GM19467 (cell line): ENCODE data around the gene CHTOP.
"Not testable (repeated sequence)": the region's sequence is repeated elsewhere in the genome, so short reads cannot be mapped to it uniquely, and the experiment has no call there.

Experiments used
- ATAC-seq: cut with Tn5 transposase; IDR thresholded peaks from one replicate; pipeline ENCODE4 v1.9.1; 2021; ENCODE audit warnings: mild to moderate bottlenecking, moderate library complexity; ENCODE audit not compliant: unreplicated experiment

The CHTOP gene, protein sequence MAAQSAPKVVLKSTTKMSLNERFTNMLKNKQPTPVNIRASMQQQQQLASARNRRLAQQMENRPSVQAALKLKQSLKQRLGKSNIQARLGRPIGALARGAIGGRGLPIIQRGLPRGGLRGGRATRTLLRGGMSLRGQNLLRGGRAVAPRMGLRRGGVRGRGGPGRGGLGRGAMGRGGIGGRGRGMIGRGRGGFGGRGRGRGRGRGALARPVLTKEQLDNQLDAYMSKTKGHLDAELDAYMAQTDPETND

DNA sequence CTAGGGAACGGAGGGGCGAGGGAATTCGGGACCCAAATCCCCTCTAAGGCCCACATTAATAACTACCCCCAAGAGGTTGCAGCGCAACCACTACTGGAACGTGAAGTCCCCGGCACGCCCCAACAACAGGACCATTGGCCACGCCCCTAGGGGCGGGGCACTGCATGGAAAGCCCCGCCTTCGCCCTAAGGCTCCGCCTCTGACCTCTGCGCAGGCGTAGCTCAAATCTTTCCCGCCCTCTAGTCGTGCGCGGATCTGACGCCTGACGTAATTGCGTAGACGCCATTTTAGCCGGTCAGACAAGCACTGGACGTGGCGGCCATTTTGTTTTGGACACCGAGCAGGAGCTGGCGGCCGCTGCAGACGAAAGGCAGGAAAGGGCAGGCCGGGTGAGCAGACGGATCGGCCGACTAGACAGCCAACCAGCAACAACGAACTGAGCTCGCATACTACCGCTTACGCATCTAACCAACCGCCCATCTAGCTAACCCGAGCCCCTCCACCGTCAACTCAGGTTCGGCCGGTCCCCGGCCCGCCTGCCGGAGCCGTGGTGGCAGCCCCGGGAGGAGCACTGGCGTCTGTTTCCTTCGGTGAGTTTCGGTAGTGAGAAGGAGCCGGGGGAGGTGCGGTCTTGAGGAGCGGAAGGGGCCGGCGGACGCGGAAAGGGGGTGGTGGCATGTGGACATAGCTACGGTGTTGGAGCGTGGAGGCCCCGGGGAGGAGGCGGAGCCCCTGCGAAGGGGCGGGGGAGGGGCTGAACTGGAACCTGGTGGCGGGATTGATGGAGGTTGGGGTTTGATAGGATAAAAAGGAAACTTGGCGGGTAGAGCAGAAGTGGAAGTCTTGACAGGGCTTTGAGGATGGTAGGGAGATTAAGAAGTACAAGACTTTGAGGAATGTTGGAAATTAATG is at the start of gene CHTOP:
TSS of gene CHTOP (plus strand) at position 313 of the 912 bp plus-strand sequence. CDS start 2,523 bp downstream, outside the sequence.
- ATAC-seq = peak; percentile 80

DNA sequence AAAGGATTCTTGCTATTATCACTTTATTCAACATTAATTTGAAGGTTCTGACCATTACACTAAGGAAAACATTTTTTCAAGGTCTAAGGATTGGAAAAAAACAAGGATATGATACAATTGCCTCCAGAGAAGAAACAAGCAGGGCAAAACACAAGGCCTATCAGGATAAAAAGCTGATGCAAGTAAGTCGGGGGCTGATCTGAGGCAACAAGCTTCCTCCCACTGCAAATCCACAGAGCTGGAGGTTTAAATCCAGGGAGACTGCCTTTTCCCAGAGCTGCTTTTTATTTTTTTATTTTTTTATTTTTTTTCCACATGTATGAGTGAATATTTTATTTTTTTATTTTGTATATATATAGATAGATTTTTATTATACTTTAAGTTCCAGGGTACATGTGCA is 48.9 kb upstream of the CHTOP start:
- no peak for ATAC-seq

DNA sequence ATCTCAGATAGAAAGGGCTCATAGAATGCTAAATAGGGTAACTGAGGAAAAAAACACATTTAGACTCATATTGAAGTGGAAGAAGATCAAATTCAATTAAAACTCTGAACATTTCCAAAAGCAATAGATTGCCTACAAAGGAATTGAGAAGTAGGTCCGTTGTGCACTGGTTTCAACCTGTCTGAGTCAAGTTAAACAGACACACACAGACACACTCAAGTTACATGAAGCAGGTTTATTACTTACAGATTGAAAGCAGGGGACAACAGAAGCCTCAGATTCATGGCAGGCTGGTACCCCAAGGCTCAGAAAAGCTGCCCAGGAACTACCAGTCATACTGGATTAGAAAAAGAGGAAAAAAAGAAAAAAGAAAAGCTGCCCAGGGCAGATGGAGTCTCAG is 47.5 kb upstream of the CHTOP start:
- no peak for ATAC-seq

DNA sequence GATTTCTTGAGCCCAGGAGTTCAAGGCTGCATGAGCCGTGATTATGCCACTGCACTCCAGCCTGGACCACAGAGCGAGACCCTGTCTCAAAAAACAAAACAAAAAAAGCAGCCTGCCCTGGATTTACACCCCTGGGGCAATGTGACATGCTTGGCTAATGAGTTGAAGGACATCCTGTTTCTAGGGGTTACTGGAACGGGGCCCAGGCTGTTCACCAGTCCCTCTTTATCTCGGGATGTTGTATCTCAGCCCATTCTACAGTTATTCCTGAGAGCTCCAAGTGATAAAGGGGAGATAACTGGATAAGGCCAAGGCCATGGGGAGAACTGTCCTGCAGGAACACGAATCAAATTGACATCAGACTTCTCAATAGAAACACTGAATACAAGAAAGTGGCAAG is 46.6 kb upstream of the CHTOP start:
- ATAC-seq = no peak

DNA sequence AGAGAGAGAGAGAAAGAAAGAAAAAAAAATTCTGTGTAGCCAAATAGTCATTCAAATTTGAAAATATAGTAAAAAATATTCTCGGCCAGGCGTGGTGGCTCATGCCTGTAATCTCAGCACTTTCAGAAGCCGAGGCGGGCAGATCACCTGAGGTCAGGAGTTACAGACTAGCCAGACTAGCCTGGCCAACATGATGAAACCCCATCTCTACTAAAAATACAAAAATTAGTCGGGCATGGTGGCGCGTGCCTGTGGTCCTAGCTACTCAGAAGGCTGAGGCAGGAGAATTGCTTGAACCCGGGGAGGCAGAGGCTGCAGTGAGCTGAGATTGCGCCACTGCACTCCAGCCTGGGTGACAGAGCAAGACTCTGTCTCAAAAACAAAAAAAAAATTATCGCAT is 45.8 kb upstream of the CHTOP start:
- ATAC-seq = not testable (repeated sequence)

DNA sequence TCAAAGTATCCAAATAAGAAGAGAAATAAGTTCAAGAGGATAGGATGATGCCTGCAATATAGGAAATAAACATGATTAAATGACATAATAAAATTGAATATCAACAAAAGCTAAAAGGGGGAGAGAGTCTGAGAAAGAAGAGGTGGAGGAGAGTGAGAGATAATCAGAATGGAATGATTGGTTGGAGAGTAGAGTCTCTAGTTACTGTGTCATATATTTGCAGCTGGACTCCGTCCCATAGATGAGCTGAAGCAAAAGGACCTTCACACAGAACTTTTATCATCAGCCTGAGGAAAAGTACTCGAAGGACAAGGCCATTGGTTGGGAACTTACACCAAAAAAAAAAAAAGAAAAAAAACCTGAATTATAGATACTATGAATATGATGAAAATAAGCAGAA is 45.4 kb upstream of the CHTOP start:
- ATAC-seq = no peak

DNA sequence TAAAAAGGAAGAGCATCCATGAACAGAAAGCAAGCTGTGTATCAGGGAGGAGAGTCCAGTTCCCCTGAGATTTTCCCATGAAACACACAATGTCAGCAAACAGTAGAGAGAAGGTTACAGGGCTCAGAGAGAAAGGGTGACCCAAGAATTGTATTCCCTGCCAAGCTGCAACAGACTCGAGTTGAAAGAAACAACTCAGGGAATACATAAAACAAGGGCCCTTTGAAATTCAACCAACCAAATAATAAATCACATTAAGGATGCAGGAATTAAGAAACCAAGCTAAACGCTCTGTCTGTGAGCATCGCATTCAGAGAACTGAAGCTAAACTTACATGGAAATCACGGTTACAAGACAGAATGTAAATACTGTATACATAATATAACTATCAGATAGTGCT is 41.1 kb upstream of the CHTOP start:
- ATAC-seq = no peak

DNA sequence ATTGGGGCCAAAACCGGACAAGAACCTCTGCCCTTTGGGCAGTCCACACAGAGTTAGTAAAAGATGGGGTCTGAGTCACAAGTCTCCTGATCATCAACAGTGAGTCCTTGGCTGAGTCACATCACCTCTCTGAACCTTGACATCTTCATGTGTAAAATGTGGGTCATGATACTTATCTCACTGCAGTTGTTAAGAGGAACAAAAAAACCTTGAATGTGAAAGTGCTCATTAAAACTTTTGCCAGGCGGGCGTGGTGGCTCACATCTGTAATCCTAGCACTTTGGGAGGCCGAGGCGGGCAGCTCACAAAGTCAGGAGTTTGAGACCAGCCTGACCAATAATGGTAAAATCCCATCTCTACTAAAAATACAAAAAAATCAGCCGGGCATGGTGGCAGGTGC is 36.7 kb upstream of the CHTOP start:
- ATAC-seq = no peak

DNA sequence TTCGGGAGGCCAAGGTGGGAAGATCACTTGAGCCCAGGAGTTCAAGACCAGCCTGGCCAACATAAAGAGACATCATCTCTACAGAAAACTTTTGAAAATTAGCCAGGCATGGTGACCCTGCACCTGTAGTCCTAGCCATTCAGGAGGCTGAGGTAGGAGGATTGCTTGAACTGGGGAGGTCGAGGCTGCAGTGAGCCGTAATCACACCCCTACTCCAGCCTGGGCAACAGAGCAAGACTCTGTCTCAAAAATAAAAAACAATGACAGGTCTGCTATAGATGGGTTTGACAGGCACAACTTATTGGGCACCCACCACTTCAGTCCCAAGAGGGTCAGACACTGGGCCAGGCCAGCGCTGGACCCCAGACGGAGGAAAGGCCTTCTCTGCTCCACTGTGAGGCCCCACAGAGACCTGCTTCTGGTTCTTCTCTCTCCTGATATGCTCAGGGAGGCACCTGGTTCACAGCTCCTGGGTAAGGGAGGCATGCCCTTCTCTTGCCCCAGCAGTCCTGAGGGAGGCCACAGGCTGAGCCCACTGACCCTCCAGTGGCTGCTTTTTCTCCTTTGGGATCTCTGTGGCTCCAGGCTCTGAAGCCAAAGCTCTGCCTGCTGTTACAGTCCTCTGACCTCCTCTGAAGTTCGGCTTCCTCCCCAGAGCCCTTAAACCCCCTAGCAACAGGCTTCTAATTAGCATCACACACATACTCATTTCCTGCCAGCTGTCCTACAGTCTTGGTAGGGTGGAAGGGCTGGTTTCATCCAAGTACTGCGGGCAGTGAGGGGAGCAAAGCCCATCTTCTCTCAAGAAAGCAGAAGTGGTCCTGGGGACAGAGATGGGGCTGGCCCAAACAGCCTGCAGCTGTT is 35.3 kb upstream of the CHTOP start:
- peak; percentile 98 for ATAC-seq

DNA sequence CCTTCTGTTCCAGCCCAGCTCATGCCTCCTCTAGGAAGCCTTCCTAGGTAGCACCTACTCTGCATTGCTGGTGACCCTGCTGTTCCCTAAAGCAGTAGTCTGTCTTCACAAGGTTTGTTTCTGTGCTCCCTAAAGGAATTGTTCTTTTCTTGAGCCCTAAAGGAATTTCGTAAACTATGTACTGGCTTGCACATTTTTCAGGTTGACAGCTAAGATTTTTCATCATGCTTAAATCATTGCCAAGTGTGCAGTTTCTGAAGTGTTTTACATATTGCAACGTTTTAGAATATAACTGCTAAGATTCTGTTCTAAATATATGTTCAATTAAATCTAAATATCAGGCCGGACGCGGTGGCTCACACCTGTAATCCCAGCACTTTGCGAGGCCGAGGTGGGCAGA is 34.0 kb upstream of the CHTOP start:
- ATAC-seq = no peak

DNA sequence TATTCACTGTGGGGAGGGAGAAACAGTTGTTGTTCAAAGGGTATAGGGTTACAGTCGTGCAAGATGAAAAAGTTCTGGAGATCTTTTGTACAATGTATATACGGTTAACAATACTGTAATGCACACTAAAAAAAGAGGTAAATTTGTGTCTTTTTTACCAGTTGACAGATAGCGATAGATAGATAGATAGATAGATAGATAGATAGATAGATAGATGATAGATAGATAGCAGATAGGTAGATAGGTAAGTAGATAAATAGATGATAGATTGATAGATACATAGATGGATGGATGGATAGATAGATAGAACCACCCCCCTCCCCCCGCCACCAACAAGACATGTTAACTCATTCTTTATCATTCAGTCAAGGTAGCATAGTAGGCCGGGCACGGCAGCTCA is 31.1 kb upstream of the CHTOP start:
- ATAC-seq = no peak

DNA sequence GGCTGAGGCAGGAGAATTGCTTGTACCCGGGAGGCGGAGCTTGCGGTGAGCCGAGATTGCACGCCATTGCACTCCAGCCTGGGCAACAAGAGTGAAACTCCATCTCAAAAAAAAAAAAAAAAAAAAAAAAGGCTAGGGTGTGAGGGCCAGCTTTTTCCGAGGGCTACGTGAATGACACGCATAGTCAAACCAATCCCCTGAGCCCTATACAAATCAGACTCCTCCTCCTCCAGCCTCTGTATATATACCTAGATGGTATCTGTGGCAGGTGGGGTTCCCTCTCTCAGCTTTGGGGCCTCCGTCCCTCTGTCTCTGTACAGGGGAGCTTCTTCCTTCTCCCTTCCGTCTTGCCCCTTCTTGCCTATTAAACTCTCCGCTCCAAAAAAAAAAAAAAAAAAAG is 27.7 kb upstream of the CHTOP start:
- ATAC-seq = no peak

DNA sequence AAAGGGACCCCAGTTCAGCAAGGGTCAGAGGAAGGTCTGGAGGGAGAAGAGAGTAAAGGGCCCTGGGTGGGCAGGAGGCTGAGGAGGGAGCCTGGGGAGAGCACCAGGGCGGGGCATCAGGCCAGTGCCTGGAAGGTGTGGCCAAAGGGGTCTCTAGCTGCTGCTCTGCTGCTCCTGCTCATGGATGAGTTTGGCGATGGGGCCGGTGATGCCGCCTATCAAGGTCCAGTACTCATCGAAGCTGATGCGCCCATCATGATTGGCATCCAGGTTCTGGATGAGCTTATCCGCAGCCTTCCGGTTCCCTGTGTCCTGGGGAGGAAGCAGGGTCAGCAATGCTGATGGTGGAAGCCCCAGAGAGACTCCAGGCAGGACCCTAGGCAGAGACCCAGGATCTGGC is 26.5 kb upstream of the CHTOP start:
- ATAC-seq = no peak

DNA sequence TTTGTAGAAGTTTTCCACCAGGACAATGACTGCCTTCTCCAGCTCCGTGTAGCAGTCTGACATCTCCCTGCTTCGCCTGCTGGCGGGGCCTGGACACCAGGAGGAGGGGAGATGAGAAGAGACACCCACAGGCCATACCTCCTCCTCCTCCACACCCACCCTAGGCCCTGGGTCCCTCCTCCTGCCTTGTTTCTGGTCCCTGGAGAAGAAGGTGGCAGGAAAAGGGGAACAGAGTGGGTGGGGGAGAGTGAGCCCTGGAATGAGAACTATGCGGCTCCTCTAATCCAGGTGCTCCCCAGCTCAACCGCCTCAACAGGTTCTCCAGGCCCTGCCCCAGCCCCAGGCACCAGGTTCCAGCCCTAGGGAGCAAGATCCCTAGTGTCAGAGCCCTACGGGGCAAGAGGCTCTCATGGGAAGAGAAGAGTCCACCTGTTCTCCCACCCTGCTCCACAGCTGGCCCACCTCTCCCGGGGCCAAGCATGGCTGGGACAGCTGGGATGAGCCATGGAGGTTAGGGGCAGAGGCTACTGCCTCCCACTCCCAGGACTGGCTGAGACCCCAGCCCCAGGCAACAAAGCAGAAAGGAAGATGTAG is 25.7 kb upstream of the CHTOP start:
- ATAC-seq = no peak

DNA sequence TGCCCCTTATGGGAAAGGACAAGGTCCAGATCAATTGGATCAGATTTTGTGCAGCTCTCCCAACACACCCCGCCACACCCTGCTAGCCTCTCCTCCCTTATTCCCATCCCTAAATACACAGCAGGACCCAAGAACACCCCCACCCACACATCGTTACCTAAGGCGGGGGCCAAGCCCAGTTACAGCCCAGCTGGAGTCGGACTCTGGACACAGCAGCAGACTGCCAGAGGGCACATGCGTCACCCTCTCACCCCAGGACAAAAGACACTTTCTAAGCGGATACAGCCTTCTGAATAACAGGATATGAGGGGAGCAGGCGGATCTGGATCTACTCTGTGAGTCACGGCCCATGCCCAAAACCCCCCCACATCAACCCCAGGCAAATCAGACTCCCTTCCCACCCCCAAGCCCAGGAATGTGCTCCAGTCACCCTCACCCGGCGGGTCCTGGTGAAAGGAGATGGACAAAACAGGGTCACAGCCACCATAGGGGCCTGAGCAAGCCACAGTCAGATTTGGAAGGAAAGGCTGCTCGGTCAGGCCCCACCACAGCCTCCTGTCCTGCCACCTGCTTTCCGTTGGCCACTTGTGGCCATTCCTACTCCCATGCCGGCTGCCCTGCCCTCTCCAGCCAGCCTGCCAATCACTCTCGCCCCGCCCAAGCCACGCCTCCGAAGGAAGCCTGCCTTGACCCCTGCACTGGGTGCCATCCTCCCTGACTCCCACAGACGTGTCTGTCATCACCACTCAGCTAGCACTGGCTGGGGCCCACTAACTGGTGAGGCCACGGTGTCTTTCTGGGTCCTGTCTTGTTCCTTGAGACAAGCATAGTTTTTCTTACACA is 24.9 kb upstream of the CHTOP start:
- ATAC-seq = no peak

DNA sequence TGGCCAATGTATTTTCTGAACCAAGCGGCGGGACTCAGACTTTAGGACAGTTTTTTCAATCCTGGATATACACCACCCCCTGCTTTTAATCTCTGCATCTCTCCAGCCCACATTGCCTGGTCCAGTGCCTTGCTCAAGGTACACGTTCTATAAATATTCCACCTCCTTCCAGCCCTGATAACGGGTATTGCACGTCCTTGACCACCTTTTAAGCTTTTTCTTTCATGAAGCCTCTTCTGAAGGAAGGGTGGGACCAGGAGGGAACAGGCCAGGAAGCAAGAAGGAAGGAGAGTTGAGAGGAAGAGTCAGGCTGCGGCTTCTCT is 24.3 kb upstream of the CHTOP start:
- no peak for ATAC-seq

DNA sequence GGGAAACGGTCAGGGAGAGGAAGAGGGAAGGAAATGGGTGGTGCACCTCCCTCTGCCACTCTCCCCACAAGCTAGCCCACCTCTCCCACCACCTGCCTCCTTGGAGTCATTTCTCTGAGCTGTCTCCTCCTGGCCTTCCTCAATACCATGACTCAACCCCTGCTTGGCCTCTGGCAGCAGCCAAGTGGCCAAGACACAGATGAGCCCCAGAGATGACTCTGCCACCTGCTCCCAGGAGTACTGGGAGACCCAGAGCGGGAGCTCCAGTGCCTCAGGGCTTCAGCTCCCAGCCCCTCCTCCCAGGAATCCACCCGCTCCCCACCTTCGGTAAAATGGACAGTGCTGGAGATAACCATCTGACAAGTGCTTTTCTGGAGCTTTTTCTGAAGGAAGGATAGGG is 23.5 kb upstream of the CHTOP start:
- no peak for ATAC-seq

DNA sequence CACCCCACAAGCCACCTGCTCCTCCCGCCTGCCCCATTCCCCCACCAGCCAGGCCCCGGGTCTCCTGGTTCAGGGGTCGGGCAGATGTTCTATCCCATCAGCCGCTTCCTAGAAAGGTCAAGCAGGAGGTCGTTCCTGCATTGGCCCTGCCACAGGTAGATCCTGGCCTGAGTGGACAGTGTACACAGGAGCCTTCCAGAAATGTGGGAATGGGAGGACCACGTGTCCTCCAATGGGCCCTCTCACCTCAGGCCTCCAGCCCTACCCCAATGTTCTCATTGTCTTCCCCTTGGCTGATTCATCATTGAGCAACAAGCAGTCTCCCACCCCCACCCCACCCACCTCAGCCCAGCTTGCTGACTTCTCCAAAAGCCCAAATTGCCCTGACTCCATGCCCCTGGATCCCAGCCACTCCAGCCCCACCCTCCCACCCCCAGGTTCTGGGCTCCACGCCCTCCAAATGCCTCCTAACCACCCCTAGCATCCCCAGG is 23.0 kb upstream of the CHTOP start:
- ATAC-seq = no peak

DNA sequence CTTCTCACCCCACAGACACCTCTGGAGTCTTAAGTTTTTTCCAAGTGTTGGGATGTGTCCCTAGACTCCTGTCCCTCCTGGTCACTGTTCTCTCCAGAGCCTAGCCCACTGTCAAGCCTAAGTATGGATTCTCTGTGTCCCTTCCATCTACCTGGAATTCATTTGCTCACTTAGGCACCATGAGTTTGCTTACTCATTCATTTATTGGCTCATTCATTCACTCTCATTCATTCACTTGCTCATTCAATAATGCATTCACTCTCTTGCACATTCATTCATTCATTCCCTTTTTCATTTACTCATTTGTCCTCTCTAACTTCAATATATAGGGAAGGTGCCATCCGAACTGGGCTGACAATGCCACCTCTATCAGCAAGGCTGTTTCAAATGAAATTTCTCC is 22.5 kb upstream of the CHTOP start:
- ATAC-seq = no peak

DNA sequence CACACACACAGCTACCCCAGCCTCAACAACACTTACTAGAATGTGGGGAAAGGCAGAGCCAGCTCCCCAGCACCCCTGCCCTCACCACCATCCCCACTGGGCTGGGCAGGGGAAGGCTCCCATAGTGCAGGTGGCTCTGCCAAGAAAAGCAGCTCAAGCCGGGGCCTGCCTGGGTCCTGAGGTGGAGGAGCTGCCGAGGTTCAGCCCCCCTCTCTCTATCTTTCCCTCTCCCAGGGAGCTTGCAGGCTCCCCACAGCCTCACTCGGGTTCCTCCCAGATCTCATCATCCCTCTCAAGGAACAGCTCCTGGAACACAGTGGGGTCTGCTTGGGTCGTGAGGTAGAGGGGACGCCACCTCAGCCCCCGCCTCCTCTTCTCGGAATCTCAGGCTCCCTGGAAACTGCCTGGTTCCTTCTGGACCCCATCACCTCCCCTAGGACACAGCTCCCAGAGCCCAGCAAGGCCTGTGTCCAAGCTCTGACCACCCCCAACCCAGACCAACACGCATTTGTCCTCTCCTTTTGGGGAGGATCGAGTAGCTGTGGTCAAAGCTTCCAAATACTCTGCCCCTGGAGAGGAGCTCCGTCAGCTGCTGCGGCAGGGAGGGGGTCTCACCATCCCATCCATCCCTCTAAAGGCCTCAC is 21.6 kb upstream of the CHTOP start:
- no peak for ATAC-seq
